ENCODE measurements around the gene TMEM30A.

DNA sequence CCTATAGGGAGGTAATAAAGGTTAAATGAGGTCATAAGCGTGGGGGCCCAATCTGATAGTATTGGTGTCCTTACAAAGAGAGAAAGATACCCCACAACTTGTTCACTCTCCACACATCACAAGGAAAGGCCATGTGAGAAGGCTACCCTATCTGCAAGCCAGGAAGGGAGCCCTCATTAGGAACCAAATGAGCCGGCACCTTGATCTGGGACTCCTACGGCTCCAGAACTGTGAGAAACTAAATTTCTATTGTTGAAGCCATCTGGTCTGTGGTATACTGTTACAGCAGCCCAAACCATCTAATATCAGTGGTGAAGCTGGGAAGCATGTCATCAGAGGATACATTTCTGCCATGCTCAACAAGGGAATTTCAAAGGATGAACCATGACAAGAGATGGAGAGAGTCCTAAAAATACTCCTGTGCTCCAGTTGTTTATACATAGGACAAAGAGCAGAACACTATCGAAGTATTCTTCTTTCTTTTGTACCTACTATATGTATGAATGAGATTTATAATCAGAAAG lies 51.4 kb downstream of the TMEM30A start:
- TF ChIP-seq, protein P1, sequence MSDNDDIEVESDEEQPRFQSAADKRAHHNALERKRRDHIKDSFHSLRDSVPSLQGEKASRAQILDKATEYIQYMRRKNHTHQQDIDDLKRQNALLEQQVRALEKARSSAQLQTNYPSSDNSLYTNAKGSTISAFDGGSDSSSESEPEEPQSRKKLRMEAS (IDR thresholded peaks at IDR 0.05; ENCODE audit: insufficient read depth, insufficient read length) = no peak
- TF ChIP-seq, protein P2, sequence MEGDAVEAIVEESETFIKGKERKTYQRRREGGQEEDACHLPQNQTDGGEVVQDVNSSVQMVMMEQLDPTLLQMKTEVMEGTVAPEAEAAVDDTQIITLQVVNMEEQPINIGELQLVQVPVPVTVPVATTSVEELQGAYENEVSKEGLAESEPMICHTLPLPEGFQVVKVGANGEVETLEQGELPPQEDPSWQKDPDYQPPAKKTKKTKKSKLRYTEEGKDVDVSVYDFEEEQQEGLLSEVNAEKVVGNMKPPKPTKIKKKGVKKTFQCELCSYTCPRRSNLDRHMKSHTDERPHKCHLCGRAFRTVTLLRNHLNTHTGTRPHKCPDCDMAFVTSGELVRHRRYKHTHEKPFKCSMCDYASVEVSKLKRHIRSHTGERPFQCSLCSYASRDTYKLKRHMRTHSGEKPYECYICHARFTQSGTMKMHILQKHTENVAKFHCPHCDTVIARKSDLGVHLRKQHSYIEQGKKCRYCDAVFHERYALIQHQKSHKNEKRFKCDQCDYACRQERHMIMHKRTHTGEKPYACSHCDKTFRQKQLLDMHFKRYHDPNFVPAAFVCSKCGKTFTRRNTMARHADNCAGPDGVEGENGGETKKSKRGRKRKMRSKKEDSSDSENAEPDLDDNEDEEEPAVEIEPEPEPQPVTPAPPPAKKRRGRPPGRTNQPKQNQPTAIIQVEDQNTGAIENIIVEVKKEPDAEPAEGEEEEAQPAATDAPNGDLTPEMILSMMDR (IDR thresholded peaks at IDR 0.05; ENCODE audit: extremely low read depth in 1 of 2, insufficient read depth in 1 of 2, low read depth in 1 of 2, low read length in 2 of 2) = no peak
- TF ChIP-seq EZH2 (IDR thresholded peaks at IDR 0.05; ENCODE audit: borderline replicate concordance, low read depth, low read length, severe bottlenecking) (no peak), MYC (IDR thresholded peaks at IDR 0.05; ENCODE audit: low read depth, low read length) (no peak), POLR2A (IDR thresholded peaks at IDR 0.05; ENCODE audit: low read depth, low read length) (no peak), POLR2AphosphoS5 (IDR thresholded peaks at IDR 0.05; ENCODE audit: insufficient read depth, low read depth, low read length) (no peak), JUN (IDR thresholded peaks at IDR 0.05; ENCODE audit: borderline replicate concordance, insufficient read depth, insufficient read length, low read depth) (no peak), FOS (IDR thresholded peaks at IDR 0.05; ENCODE audit: borderline replicate concordance, insufficient read depth, low read length) (no peak)

Measured in endothelial cell of umbilical vein (primary cell).